Measurements from ENCODE around the gene SNX25. TPM values are rescaled to one million over a fixed set of nuclear protein-coding genes. Genes with fewer than 3 reads are reported as not detected.

SNX25 gene
- total and polyA plus RNA-seq, 4 donors, result 2.8 to 13.9 (median 5.0) TPM

- Histone ChIP-seq H3K27ac (ENCODE audit: low read depth in 1 of 2, low read length in 2 of 2) (no peak overlapping the region), H3K9ac (ENCODE audit: low read depth in 1 of 2, low read length in 2 of 2) (no peak overlapping the region), H3K36me3 (ENCODE audit: control insufficient read depth in 4 of 4, insufficient read depth in 3 of 4, low read depth in 1 of 4, low read length in 3 of 4) (peaks cover 3 to 17% (median 16%) of the 10 kb centered on the region in 4 donors), H3K4me1 (ENCODE audit: control insufficient read depth in 4 of 4, insufficient read depth in 4 of 4, low read length in 3 of 4) (no peaks in the 10 kb centered on the region), H3K9me3 (ENCODE audit: control insufficient read depth in 4 of 4, low read length in 3 of 4) (no peaks in the 10 kb centered on the region), H3K27me3 (ENCODE audit: control insufficient read depth in 4 of 4, insufficient read depth in 4 of 4, low read length in 3 of 4) (no peaks in the 10 kb centered on the region), H3K4me3 (ENCODE audit: low read depth in 1 of 3, low read length in 3 of 3) (no peak overlapping the region)
- TF ChIP-seq ZBTB33 (IDR thresholded peaks at IDR 0.05), result no peak
- TF ChIP-seq ATF3 (IDR thresholded peaks at IDR 0.05), result no peak
- TF ChIP-seq GABPA (IDR thresholded peaks at IDR 0.05 in 1 of 2, conservative IDR thresholded peaks at IDR 0.05 in 1 of 2), result no peak
- no peak for TF ChIP-seq EGR1 (IDR thresholded peaks at IDR 0.05; ENCODE audit: low read depth in 2 of 2)
- TF ChIP-seq FOXA2 (IDR thresholded peaks at IDR 0.05), result no peak
- TF ChIP-seq REST (IDR thresholded peaks at IDR 0.05), result no peak
- no peak for TF ChIP-seq SP1 (IDR thresholded peaks at IDR 0.05)
- TF ChIP-seq FOXA1 (IDR thresholded peaks at IDR 0.05), result no peak
- TF ChIP-seq HNF4A (conservative IDR thresholded peaks at IDR 0.05), result no peak
- TF ChIP-seq JUND (IDR thresholded peaks at IDR 0.05), result no peak
- no peak for TF ChIP-seq HNF4G (IDR thresholded peaks at IDR 0.05)
- TF ChIP-seq RXRA (IDR thresholded peaks at IDR 0.05), result no peak
- TF ChIP-seq RAD21 (IDR thresholded peaks at IDR 0.05), result no peak
- TF ChIP-seq YY1 (IDR thresholded peaks at IDR 0.05), result no peak
- TF ChIP-seq MAX (IDR thresholded peaks at IDR 0.05), result no peak
- no peak for TF ChIP-seq CTCF (IDR thresholded peaks at IDR 0.05; ENCODE audit: low read depth, low read length, missing input control)
- TF ChIP-seq NR2F2 (IDR thresholded peaks at IDR 0.05), result no peak
- TF ChIP-seq TAF1 (conservative IDR thresholded peaks at IDR 0.05), result no peak
- DNase-seq (ENCODE audit: low spot score), result no peak
- 97% methylated on average over 2 of the region's 2 CpGs for WGBS
Observed at GRCh38 chr4:185171373-185172071, 37.9 kb upstream of the SNX25 start.

All from liver (tissue), 9 donors.